T-helper 2 cell treated with Interferon-gamma antibody and Interleukin-4, amounts not matched to agents 5 μg/mL and 100 μg/mL, for 36 hours (primary cell): ENCODE measurements around the gene NPHP3.

ENCODE experiments used
- DNase-seq: peaks from one replicate; pipeline ENCODE4 v3.0.0; 2021; ENCODE audit warnings: low spot score
- H3K27ac Mint-ChIP-seq: one replicate; pipeline ENCODE4 v1.8.0; 2021; ENCODE audit warnings: mild to moderate bottlenecking, mixed read lengths
- H3K27me3 Mint-ChIP-seq: one replicate; pipeline ENCODE4 v1.8.0; 2021; ENCODE audit warnings: low read depth, mixed read lengths
- H3K36me3 Mint-ChIP-seq: one replicate; pipeline ENCODE4 v1.8.0; 2021; ENCODE audit warnings: low read depth, mixed read lengths
- H3K4me1 Mint-ChIP-seq: one replicate; pipeline ENCODE4 v1.8.0; 2021; ENCODE audit warnings: low read depth, mixed read lengths
- H3K4me3 Mint-ChIP-seq: one replicate; pipeline ENCODE4 v1.8.0; 2022; ENCODE audit warnings: mild to moderate bottlenecking, moderate library complexity, mixed read lengths
- H3K9me3 Mint-ChIP-seq: one replicate; pipeline ENCODE4 v1.8.0; 2021; ENCODE audit warnings: mixed read lengths

NPHP3 gene

DNA sequence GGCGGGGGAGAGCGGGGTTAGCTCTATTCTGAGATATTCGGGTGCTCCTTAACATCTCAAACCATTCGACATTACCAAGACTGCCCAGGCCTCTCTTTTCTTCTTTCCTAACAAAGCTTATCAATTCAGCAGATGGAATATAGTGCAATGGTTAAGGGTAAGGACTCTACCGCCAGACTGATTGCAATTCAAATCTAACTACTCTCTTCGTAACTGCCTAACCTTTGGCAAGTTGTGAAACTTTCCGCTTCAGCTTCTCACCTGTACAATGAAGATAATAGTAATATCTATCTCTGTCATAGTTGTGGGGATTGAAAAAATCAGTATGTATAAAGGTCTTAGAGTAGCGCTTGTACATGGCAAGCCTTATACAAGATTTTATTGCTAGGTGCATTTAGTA is 61.1 kb downstream of the NPHP3 start:
- H3K4me3 Mint-ChIP-seq, result peak overlapping the region; percentile 96
- no peaks in the 10 kb centered on the region for H3K9me3 Mint-ChIP-seq
- peaks cover 12% of the 10 kb centered on the region for H3K36me3 Mint-ChIP-seq
- peak overlapping the region; percentile 97 for H3K27ac Mint-ChIP-seq
- DNase-seq, result no peak
- peaks cover 41% of the 10 kb centered on the region for H3K4me1 Mint-ChIP-seq
- no peaks in the 10 kb centered on the region for H3K27me3 Mint-ChIP-seq

DNA sequence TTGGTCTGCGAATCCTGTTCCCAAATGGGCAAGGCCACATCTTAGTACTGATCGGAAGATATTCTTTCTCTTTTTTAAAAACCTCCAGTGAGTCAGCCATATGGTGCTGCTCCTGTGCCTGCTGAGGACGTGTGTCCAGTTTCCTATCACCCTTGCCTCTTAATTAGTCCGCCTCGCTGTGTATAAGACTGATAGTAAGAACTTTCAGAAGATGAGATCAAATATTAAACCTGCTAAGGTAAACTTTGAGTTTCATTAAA is 61.5 kb downstream of the NPHP3 start:
- Mint-ChIP-seq H3K9me3 (no peaks in the 10 kb centered on the region), H3K36me3 (peaks cover 8% of the 10 kb centered on the region), H3K27ac (peak overlapping the region; percentile 97), H3K27me3 (no peaks in the 10 kb centered on the region), H3K4me1 (peaks cover 41% of the 10 kb centered on the region), H3K4me3 (peak overlapping the region; percentile 96)
- DNase-seq, result no peak

- peak within 1 kb of the TSS; percentile 97 for H3K27ac Mint-ChIP-seq
- H3K4me1 Mint-ChIP-seq, result peaks cover 41% of the 10 kb centered on the region
- H3K4me3 Mint-ChIP-seq, result peak within 1 kb of the TSS; percentile 96
- peaks cover 7% of the 10 kb centered on the region for H3K36me3 Mint-ChIP-seq
- DNase-seq, result peak; percentile 72
- H3K9me3 Mint-ChIP-seq, result no peaks in the 10 kb centered on the region
- no peaks in the 10 kb centered on the region for H3K27me3 Mint-ChIP-seq
Observed at GRCh38 chr3:132660052-132660810, 62.0 kb downstream of the NPHP3 start, which contains the start of gene UBA5. Gene UBA5 (plus strand): TSS chr3:132660329. CDS start chr3:132660538, 209 bp downstream.

GRCh38 chr3:132659365-132660051 is 62.7 kb downstream of the NPHP3 start, which contains the start of gene ACAD11:
Gene ACAD11 (minus strand): TSS chr3:132659809. CDS start chr3:132659751, 58 bp downstream.
- Mint-ChIP-seq H3K36me3 (peaks cover 5% of the 10 kb centered on the region), H3K27ac (peak within 1 kb of the TSS; percentile 97), H3K9me3 (no peaks in the 10 kb centered on the region), H3K27me3 (no peaks in the 10 kb centered on the region), H3K4me3 (peak within 1 kb of the TSS; percentile 96), H3K4me1 (peaks cover 38% of the 10 kb centered on the region)
- peak; percentile 31 for DNase-seq

DNA sequence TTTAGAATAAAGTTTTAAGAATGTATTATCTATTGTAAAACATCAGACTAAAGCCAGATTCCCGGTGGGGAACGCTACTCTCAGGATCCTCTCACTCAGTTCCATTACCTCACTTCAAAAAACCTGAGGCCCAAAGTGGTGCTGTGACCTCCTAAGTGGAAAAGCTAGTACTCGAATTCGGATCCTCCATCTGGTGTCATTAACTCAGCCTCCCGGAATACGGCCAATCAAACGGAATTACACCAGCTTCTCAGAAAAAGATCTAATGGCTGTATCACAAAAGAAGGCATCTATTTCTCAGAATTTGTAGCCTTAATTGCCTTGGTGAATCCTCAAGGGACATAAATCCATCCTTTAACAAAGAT is 63.2 kb downstream of the NPHP3 start:
- peaks cover 5% of the 10 kb centered on the region for H3K36me3 Mint-ChIP-seq
- peaks cover 38% of the 10 kb centered on the region for H3K4me1 Mint-ChIP-seq

DNA sequence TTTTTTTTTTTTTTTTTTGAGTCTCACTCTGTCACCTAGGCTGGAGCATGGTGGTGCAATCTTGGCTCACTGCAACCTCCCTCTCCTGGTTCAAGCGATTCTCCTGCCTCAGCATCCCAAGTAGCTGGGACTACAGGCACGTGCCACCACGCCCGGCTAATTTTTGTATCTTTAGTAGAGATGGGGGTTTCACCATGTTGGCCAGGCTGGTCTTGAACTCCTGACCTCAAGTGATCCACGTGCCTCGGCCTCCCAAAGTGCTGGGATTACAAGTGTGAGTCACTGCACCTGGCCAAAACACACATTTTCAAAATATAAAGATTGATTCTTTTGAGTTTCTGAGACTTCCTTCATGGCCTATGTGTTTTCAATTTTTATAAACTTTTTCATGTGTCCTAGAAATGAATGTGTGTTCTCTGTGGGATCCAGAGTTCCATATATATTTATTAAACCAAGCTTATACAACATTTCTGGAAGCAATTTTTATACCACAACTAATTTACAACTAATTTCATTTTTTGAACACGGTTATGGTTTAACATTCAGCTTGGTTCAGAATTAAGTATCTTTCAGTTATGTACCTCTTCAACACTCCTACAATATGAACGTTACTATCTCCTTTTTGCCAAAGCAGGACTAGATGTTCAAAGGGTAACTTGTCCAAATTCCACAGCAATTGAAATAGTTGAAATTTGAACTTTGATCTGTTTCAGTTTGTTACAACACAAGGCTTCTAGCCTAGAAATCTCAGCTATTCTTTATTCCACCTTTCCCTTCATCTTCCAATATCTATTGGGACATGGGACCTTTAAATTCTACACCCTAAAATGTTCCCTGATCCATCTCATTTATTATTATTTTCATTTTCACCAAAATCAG is 64.1 kb downstream of the NPHP3 start:
- peak overlapping the region; percentile 96 for H3K4me3 Mint-ChIP-seq

More for the DNA sequence above, 63.2 kb downstream of the NPHP3 start:
- no peaks in the 10 kb centered on the region for H3K9me3 Mint-ChIP-seq
- peak overlapping the region; percentile 97 for H3K27ac Mint-ChIP-seq
- H3K27me3 Mint-ChIP-seq, result no peaks in the 10 kb centered on the region
- no peak for DNase-seq
- peak overlapping the region; percentile 96 for H3K4me3 Mint-ChIP-seq

GRCh38 chr3:132655471-132655870 is 66.7 kb downstream of the NPHP3 start:
- Mint-ChIP-seq H3K27me3 (no peaks in the 10 kb centered on the region), H3K4me3 (no peak overlapping the region), H3K4me1 (peaks cover 17% of the 10 kb centered on the region), H3K27ac (no peak overlapping the region), H3K9me3 (no peaks in the 10 kb centered on the region), H3K36me3 (no peaks in the 10 kb centered on the region)
- DNase-seq, result no peak

More for the DNA sequence above, 64.1 kb downstream of the NPHP3 start:
- DNase-seq, result no peak
- Mint-ChIP-seq H3K4me1 (peaks cover 33% of the 10 kb centered on the region), H3K27me3 (no peaks in the 10 kb centered on the region), H3K27ac (no peak overlapping the region), H3K36me3 (peaks cover 5% of the 10 kb centered on the region), H3K9me3 (no peaks in the 10 kb centered on the region)

DNA sequence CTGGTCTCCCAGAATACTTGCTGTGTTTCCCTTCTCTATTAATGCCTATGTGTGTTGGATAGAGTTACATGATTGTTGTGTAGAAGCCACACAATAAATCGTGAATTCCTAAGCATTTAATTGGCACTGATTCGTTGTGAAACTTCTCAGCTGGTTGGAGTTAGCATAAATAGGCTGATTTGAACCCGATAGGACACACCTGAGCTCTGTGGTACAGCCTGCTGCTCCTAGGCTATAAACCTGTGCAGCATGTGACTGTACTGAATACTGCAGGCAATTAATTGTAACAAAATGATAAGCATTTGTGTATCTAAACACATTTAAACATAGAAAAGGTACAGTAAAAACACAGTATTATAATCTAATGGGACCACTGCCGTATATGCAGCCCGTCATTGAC is 67.5 kb downstream of the NPHP3 start:
- Mint-ChIP-seq H3K9me3 (no peaks in the 10 kb centered on the region), H3K27ac (no peak overlapping the region), H3K4me1 (peaks cover 17% of the 10 kb centered on the region), H3K36me3 (no peaks in the 10 kb centered on the region), H3K4me3 (no peak overlapping the region), H3K27me3 (no peaks in the 10 kb centered on the region)
- DNase-seq, result no peak

GRCh38 chr3:132654190-132654589 is 68.0 kb downstream of the NPHP3 start:
- Mint-ChIP-seq H3K36me3 (no peaks in the 10 kb centered on the region), H3K4me3 (no peak overlapping the region), H3K27me3 (no peaks in the 10 kb centered on the region), H3K27ac (no peak overlapping the region), H3K9me3 (no peaks in the 10 kb centered on the region), H3K4me1 (peaks cover 15% of the 10 kb centered on the region)
- no peak for DNase-seq

- peaks cover 7% of the 10 kb centered on the region for H3K4me1 Mint-ChIP-seq
- no peak overlapping the region for H3K27ac Mint-ChIP-seq
- DNase-seq, result no peak
- no peaks in the 10 kb centered on the region for H3K36me3 Mint-ChIP-seq
- no peak overlapping the region for H3K4me3 Mint-ChIP-seq
- H3K9me3 Mint-ChIP-seq, result no peaks in the 10 kb centered on the region
- no peaks in the 10 kb centered on the region for H3K27me3 Mint-ChIP-seq
Observed at GRCh38 chr3:132652640-132653270, 69.5 kb downstream of the NPHP3 start.

GRCh38 chr3:132650153-132650552 is 72.1 kb downstream of the NPHP3 start:
- Mint-ChIP-seq H3K4me1 (peaks cover 1% of the 10 kb centered on the region), H3K27me3 (no peaks in the 10 kb centered on the region), H3K27ac (no peak overlapping the region), H3K4me3 (no peak overlapping the region), H3K36me3 (no peaks in the 10 kb centered on the region), H3K9me3 (no peaks in the 10 kb centered on the region)
- DNase-seq, result no peak

GRCh38 chr3:132645058-132645457 is 77.2 kb downstream of the NPHP3 start:
- H3K36me3 Mint-ChIP-seq, result no peaks in the 10 kb centered on the region
- peaks cover 3% of the 10 kb centered on the region for H3K4me1 Mint-ChIP-seq
- no peak for DNase-seq
- no peaks in the 10 kb centered on the region for H3K27me3 Mint-ChIP-seq
- no peak overlapping the region for H3K27ac Mint-ChIP-seq
- no peaks in the 10 kb centered on the region for H3K9me3 Mint-ChIP-seq
- no peak overlapping the region for H3K4me3 Mint-ChIP-seq

DNA sequence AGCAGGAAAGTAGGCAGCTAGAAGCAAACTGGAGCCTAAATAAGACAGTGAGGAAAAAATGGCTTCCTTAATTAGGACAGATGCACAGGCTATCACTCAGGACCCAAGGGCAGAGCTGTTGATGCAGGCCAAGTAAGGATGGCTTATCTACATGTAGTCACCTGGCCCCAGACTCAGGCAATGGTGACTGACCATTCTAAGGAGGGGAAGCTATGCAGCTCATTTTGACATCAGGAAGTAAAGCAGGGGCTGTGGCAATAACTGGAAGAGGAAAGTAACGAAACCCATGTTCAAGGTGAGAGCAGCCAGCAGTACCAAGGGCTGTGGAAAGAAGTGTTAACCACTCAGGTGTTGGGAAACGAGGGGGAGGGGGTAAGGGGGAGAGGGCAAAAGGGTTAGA is 78.8 kb downstream of the NPHP3 start:
- Mint-ChIP-seq H3K4me3 (no peak overlapping the region), H3K27ac (no peak overlapping the region), H3K4me1 (peaks cover 3% of the 10 kb centered on the region), H3K36me3 (peaks cover 6% of the 10 kb centered on the region), H3K27me3 (no peaks in the 10 kb centered on the region), H3K9me3 (no peaks in the 10 kb centered on the region)
- DNase-seq, result no peak

DNA sequence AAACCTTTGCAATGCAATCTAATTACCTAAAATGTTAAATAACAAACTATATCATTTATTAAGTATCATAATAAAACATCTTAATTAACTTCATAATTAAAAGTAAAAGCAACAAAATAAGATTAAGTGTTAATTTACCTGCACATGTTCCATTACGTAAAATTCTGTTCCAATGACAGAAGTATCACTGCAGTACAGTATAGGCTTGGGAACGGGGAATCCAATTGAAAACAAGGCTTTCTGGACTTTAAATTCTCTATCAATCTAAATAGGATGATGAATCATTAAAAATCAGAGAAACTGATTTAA is 79.7 kb downstream of the NPHP3 start:
- Mint-ChIP-seq H3K4me1 (peaks cover 3% of the 10 kb centered on the region), H3K27ac (no peak overlapping the region), H3K36me3 (peaks cover 6% of the 10 kb centered on the region), H3K4me3 (no peak overlapping the region), H3K27me3 (no peaks in the 10 kb centered on the region), H3K9me3 (no peaks in the 10 kb centered on the region)
- no peak for DNase-seq
